ENCODE results near the gene TRERF1. TPM values are rescaled to one million over a fixed set of nuclear protein-coding genes. Genes with fewer than 3 reads are reported as not detected.

The TRERF1 gene
- total RNA-seq, 4 donors from 2014 or later = 1.6 to 4.1 (median 2.6) TPM

DNA sequence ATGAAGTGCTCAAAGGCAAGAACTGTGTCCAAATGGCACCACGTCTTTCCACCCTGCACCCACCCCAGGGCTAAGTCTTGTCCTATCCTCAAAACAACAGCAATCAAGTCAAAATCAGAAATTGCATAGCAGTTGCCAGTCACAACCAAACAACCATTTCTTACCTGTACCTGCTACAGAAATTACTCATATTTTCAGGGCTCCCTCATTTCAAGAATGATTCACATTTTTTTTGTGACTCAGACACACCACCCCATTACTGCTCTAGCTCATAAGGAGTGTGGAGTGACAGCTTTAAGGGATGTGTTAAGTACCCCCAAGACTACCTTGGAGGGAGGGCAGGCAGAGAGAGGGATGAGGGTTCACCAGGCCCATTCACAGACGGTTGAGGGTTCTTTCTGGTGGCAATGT, 111.7 kb downstream of the TRERF1 start:
- H3K4me1 ChIP-seq = peaks cover 0 to 8% of the 10 kb centered on the region in 2 donors
- no peak for DNase-seq
- no peak overlapping the region for H3K27ac ChIP-seq
- intact Hi-C loops (cut with DNase I) = no loop called here
- no peaks in the 10 kb centered on the region for H3K36me3 ChIP-seq
- TF ChIP-seq, protein P1, sequence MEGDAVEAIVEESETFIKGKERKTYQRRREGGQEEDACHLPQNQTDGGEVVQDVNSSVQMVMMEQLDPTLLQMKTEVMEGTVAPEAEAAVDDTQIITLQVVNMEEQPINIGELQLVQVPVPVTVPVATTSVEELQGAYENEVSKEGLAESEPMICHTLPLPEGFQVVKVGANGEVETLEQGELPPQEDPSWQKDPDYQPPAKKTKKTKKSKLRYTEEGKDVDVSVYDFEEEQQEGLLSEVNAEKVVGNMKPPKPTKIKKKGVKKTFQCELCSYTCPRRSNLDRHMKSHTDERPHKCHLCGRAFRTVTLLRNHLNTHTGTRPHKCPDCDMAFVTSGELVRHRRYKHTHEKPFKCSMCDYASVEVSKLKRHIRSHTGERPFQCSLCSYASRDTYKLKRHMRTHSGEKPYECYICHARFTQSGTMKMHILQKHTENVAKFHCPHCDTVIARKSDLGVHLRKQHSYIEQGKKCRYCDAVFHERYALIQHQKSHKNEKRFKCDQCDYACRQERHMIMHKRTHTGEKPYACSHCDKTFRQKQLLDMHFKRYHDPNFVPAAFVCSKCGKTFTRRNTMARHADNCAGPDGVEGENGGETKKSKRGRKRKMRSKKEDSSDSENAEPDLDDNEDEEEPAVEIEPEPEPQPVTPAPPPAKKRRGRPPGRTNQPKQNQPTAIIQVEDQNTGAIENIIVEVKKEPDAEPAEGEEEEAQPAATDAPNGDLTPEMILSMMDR (IDR thresholded peaks at IDR 0.05) = no peak
- TF ChIP-seq POLR2A (IDR thresholded peaks at IDR 0.05) = no peak
- WGBS, 2 donors = 81 to 96% methylated on average over 2 of the region's 2 CpGs
- H3K9me3 ChIP-seq = no peaks in the 10 kb centered on the region
- H3K27me3 ChIP-seq = no peaks in the 10 kb centered on the region
- H3K4me3 ChIP-seq (replicated peaks in 1 of 3) = no peak overlapping the region

DNA sequence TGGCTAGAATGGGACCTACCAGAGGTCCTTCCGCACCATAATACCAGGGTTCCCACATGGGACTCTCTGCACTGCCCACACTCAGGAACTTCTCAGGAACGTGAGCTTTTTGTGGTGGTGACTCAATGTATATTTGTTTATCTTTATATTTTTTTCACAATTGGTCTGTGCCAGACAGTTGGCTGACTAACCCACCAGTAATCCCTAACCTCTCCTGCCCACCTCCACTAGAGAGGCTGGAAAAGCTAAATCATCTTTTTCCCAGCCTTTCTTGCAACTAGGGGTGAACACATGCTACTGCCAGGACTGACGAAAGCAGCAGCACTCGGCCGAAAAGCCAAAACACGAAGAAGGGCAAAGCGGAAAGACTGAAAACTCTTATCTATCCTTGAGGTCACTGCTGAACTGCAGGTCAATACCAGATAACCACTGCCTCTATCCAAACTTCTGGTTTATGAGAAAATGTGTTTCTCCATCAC, 112.9 kb downstream of the TRERF1 start:
- no peak for DNase-seq
- no peaks in the 10 kb centered on the region for H3K36me3 ChIP-seq
- no peaks in the 10 kb centered on the region for H3K9me3 ChIP-seq
- intact Hi-C loops (cut with DNase I) = no loop called here
- H3K4me1 ChIP-seq = peaks cover 0 to 8% of the 10 kb centered on the region in 2 donors
- H3K27me3 ChIP-seq = no peaks in the 10 kb centered on the region
- 80 to 89% methylated on average over 7 of the region's 7 CpGs for WGBS, 2 donors
- no peak overlapping the region for H3K27ac ChIP-seq
- no peak overlapping the region for H3K4me3 ChIP-seq (replicated peaks in 1 of 3)
- TF ChIP-seq, protein P1 (IDR thresholded peaks at IDR 0.05) = no peak
- no peak for TF ChIP-seq POLR2A (IDR thresholded peaks at IDR 0.05)

DNA sequence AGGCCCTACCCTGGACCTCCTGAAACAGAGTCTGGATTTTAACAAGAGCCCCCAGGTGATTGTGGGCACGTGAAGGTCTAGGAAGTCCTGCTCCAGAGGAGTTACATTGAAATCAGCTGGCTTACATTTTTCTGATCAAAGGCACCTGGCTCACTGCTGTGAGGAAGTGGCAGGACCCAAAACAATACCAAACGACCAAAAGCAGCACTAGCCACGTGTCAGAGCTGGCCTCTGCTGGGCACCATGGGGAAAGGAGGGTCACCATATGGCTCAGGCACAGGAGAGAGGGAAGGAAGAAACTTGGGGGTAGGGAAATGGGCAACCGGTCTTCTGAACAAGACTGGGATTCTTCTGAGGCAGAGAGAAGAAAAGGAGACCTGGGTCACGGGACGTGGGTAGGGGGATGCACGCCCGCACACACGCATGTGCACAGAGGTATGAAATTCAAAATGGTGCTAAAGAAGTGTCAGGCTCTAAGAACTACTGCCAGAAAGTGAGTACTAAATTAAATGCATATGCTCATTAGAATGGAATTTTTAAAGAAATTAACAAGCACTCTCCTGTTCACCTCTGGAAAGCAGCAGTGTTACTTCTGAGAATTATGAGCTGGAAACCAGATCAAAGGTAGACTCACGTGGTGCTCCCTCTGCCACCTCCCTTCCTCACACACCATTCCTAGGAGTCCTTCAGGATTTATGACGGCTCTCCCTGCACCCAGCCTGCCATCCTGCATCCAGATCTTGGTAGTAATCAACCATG, 113.6 kb downstream of the TRERF1 start:
- H3K4me1 ChIP-seq = peaks cover 0 to 8% of the 10 kb centered on the region in 2 donors
- H3K36me3 ChIP-seq = no peaks in the 10 kb centered on the region
- H3K9me3 ChIP-seq = no peaks in the 10 kb centered on the region
- no peaks in the 10 kb centered on the region for H3K27me3 ChIP-seq
- no peak overlapping the region for H3K27ac ChIP-seq
- WGBS, 2 donors = 89 to 90% methylated on average over 11 of the region's 11 CpGs
- no peak overlapping the region for H3K4me3 ChIP-seq (replicated peaks in 1 of 3)
- DNase-seq = no peak
- TF ChIP-seq, protein P1 (IDR thresholded peaks at IDR 0.05) = no peak
- no peak for TF ChIP-seq POLR2A (IDR thresholded peaks at IDR 0.05)
- intact Hi-C loops (cut with DNase I) = no loop called here

DNA sequence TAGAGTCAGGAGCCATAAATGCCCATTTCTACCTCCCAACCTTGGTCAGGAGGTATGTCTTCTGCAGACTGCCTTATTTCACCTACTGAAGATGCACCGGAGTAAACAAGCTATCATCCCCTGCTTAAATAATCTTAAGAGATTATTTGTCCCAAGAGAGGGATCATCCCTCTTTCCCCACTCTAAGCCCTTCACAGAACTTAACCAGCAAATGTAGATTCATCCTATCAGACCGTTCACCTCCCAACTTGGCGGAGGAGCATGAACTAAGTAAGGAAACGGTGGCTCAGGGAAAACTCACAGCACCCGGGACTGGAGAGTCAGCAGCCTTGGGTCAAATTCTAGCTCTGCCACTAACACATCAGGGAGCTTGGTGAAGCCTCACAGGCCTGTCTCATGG, 115.3 kb downstream of the TRERF1 start:
- peaks cover 0 to 8% of the 10 kb centered on the region in 2 donors for H3K4me1 ChIP-seq
- 85 to 86% methylated on average over 5 of the region's 5 CpGs for WGBS, 2 donors
- intact Hi-C loops (cut with DNase I) = no loop called here
- no peaks in the 10 kb centered on the region for H3K27me3 ChIP-seq
- H3K27ac ChIP-seq = no peak overlapping the region
- DNase-seq = no peak
- H3K36me3 ChIP-seq = no peaks in the 10 kb centered on the region
- H3K9me3 ChIP-seq = no peaks in the 10 kb centered on the region
- TF ChIP-seq POLR2A (IDR thresholded peaks at IDR 0.05) = no peak
- TF ChIP-seq, protein P1 (IDR thresholded peaks at IDR 0.05) = no peak
- H3K4me3 ChIP-seq (replicated peaks in 1 of 3) = no peak overlapping the region

DNA sequence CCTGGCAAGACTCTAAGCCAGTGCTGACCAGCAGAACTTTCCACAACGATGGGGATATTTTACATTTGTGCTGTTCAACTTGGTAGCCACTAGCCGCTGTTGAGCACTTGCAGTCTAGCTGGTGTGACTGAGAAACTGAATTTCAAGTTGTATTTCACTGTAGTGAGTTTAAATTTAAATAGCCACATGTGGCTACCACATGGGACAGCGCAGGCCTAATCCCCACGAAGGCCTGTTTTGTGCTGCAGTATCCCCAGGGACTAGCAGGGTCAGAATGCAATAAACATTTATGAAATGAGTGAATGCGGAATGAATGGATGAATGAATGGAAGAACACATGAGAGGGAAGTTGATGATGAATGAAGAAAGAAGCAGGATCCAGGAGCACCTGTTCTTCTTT, 115.8 kb downstream of the TRERF1 start:
- Histone ChIP-seq H3K9me3 (no peaks in the 10 kb centered on the region), H3K36me3 (no peaks in the 10 kb centered on the region), H3K27ac (no peak overlapping the region), H3K4me3 (replicated peaks in 1 of 3) (no peak overlapping the region), H3K4me1 (peaks cover 0 to 8% of the 10 kb centered on the region in 2 donors), H3K27me3 (no peaks in the 10 kb centered on the region)
- WGBS, 2 donors = 91 to 96% methylated on average over 5 of the region's 5 CpGs
- DNase-seq = no peak
- TF ChIP-seq POLR2A (IDR thresholded peaks at IDR 0.05) = no peak
- TF ChIP-seq, protein P1 (IDR thresholded peaks at IDR 0.05) = no peak
- intact Hi-C loops (cut with DNase I) = no loop called here

Data from thyroid gland (tissue), 4 donors.